ENCODE results near the gene B4GALT5.

The B4GALT5 gene

DNA sequence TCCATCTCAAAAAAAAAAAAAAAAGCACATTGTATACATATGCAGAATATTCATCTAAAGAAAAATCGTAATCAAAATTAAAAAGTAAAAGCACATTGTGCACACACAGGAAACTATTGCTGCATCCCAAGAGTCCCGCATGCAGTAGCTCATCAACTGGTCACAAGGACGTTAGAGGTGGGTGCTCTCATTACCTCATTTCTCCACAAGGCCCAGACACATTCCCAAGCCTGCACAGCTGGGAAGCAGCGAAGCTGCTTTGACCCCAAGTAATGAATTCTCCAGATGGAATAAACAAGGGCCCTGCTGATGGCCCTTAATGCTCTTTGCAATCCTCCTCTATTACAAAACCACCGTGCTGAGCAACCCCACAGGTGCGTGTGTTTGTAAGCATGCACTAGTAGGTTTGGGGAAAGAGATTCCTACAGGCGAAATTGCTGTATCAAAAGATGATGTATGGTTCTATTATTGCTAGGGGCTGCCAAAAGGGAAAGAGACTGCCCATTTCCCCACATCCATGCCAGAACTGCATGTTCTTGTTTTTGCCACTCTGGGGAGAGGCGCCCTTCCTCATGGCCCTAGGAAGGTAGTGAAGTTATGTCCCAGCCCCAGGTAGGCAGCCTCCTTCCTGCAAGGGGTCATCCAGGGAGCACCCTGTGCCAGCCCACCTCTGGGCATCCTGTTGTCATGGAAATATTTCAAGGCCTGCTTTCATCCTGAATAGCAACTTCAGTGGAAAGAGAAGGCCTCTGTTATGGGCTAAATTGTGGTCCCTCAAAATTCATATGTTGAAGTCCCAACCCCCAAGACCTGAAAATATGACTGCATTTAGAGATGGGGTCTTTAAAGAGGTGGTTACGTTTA, 111.1 kb downstream of the B4GALT5 start:
- no peak for DNase-seq

DNA sequence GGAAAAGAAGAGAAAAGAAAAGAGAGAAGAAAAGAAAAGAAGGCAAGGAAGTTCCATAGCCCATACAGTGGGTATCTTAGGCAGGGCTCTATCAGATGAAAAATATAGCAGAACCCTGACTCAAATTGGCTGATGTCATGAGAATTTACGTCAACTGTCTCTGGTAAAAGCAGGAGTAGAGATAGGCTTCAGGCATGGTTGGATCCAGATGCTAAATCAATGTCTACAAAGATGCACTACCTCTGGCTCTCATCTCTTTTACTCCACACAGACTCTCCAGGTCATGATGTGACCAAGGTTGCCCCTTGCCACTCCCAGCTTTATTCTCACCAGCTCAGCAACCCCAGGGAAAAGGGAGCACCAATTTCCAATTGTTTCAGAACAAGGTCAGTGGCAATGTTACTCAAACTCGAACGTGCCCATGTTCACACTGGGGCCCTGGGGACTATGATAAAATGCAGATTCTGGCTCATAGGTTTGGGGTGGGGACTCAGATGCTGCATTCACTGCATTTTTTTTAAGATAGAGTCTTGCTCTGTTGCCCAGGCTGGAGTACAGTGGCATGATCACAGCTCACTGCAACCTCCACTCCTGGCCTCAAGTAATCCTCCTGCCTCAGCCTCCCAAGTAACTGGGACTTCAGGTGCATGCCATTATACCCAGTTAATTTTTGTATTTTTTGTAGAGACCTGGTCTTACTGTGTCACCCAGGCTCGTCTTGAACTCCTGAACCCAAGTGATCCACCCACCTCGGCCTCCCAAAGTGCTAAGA, 112.3 kb downstream of the B4GALT5 start:
- DNase-seq = no peak

DNA sequence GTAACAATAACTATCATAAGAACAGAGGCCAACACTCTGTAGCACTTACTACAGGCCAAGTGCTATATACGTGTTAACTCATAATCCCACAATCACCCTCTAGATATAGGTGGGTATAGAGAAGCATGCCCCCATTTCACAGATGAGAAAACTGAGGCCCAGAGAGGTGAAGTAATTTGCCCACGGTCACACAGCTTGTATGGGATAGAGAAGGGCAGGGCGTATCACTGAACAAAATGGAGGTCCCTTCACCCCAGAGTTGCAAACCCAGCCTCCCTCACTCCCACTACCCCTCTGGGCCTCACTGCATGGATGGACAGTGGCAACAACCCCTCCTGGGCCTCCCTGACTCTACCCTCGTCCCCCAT, 113.9 kb downstream of the B4GALT5 start:
- no peak for DNase-seq

DNA sequence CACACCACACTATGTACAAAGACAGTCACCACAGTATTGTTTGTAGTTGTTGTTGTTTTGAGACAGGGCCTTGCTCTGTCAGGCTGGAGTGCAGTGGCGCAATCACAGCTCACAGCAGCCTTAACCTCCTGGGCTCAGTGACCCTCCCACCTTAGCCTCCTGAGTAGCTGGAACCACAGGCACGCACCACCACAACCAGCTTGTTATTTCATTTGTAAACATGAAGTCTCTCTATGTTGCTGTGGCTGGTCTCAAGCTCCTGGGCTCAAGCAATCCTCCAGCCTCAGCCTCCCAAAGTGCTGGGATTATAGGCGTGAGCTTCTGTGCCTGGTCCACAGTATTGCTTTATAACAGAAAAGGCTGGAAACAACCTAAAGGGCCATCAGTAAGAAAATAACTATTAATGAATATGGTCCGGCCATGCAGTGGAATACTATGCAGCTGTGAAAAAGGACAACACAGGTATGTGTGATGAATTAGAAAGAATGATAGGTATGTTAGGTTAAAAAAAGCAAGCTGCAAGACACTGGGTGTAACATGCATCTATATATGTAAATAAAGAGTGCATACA, 115.8 kb downstream of the B4GALT5 start:
- no peak for DNase-seq

DNA sequence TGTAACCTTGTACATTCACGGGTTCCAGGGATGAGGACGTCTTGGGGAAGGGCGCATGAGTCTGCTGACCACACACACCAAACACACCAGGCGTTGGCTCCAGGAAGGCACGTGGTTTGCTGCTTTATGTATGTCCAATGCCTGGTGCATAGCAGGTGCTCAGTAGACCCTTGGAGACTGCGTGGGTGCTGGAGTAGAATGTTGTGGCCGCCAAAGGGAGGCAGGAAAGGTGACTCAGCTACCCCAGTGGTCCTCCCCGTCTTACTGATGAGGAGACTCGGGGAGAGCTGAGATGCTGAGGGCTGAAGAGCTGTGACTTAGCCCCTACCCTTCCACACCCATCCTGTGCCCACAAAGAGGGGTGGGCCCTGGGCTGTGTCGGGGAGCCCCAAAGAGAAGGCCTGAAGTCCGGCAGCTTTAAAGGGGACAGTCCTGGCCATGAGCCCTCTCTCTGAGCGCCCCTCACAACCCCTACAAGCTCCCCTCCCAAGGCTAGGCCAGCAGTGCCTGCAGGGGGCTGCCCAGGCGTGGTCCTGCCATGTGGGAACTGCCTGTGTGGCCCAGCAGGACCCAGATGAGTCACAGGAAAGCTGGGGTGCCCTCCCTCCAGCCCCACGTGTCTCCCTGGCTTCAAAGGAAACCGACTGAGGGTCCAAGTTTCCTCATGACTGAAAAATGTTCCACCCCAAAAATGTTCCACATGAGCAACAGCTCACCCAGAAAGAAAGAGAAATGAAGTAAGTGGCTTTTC, 117.7 kb downstream of the B4GALT5 start:
- DNase-seq = no peak

DNA sequence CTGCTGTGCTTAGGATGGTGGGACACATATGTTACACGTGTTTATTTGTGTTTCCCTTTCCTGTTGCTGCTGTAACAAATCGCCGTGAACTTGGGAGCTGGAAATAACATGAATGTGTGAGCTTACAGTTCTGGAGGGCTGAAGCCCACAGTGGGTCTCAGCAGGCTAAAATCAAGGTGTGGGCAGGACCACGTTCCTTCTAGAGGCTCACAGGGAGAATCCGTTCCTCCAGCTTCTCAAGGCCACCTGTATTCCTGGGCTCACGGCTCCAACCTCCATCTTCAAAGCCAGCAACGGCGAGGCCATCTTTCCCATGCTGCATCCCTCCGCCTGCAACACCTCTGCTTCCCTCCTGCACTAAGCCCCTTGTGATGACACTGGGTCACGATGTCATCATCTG, 118.3 kb downstream of the B4GALT5 start:
- DNase-seq = no peak

DNA sequence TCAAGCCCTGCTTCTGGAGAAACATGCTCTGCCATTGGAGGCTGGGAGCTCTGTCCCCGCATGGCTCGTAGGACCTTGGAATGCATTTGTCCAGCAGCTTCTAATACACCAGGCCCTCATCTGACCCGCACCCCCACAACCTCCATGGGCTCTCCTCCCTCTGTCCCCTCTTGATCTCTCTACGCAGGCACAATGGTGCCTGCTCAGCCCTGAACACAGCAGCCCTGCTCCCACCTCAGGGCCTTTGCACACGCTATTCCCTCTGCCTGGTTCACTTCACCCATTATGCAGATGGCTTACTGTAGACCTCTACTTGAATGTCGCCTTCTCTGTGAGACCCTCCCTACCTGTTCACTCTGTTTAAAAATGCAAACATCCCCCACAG, 118.8 kb downstream of the B4GALT5 start:
- no peak for DNase-seq

DNA sequence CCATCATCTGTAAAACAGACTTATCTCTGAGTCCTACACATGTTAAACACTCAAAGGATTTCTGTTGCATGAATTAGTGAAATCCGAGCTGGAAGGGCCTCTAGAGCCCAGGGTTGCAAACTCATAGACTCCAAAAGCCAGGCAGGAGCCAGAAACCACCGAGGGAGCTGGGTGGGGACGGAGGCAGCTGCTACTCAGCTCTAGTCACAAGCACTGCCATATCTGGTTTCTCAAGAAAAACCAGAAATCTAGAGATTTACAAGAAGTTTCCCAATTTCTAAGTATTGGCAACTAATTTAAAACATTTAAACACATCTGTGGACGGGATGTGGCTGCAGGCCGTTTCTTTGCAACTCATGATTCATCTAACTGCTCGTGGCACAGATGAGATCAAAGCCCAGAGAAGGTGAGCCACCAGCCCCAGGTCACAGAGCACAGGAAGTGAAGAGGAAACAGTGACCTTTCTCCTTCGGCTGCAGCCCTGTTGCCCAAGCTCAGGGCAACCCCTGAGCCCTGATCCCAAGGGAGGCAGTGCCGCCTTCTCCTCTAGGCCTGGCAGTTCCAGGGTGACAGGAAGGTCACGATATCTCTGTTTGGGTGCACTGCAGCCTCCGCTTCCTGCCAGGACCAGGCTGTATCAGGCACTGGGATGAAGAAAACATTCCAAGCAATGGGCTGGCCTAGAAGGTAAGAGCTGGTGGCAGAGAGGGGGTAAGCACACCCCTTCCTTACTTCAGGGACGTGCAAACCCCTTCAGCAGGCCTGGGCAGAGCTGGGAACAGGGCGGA, 119.3 kb downstream of the B4GALT5 start:
- no peak for DNase-seq

DNA sequence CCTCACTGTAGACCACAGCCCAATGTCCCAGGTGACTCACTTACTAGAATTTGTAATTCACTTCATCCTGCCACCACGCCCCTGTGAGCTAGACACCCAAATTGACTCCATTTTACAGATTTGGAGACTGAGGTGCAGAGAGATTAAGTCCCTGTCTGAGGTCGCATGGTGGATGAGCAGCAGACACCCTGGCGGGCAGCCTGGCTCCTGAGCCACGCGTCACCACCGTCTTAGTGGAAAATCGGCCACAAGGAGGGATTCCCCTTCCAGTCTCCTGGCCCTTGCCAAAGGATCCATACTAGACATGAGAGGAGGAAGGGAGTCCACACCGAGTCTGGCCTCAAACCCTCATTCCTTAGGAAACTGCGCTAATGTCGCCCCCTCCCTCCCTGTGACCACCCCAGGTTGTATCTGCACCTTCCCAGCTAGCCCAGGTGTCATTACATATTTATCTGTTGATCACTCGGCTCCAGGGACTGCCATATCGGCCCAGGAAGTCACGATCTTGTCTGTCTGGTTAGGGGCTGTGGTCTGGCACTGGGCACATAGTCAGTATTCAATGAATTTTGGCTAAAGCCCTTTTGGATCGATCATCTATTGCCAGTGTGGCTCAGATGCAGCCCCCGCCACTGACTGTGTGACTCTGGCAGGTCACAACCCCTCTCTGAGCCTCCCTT, 120.1 kb downstream of the B4GALT5 start:
- DNase-seq = no peak

DNA sequence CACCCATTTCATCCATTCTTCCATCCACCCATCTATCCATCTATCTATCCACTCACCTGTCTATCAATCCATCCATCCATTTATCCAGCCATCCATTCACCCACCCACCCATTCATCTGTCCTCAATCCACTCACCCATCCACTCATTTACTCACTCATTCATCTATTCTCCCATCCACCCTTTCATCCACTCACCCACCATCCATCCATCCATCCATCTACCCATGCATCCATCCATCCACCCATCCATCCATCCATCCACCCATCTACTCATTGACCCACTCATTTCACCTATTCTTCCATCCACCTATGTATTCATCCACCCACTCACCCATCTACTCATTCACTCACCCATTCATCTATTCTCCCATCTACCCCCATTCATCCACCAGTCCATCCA, 121.6 kb downstream of the B4GALT5 start:
- no peak for DNase-seq

DNA sequence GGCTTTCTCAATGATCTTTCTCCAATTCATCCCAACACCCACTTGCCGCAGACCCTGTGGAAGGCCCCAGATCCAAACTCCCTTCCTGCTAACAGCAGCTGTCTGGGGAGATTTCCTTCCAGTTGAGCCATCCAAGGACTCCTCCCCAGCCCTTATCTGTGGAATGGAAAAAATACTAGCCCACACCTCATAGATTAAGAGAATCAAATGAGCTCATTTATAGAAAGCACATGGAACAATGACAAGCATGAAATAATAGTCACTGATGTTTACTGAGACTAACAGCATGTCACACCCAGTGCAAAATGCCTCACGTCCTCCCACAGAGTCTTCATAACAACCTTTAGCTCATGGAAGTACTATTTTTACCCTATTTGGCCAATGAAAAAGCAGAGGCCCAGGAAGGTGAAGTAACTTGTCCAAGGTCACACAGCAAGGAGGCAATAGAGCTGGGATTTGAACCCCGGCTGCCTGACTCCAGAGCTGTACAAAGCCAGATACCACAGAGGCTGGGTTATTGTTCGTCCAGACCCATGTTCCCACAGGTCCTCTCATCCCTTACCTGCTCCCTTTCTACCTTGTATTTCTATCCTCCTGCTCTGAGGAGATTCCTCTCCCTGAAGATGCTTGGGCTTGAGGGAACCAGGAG, 122.3 kb downstream of the B4GALT5 start:
- DNase-seq = no peak

DNA sequence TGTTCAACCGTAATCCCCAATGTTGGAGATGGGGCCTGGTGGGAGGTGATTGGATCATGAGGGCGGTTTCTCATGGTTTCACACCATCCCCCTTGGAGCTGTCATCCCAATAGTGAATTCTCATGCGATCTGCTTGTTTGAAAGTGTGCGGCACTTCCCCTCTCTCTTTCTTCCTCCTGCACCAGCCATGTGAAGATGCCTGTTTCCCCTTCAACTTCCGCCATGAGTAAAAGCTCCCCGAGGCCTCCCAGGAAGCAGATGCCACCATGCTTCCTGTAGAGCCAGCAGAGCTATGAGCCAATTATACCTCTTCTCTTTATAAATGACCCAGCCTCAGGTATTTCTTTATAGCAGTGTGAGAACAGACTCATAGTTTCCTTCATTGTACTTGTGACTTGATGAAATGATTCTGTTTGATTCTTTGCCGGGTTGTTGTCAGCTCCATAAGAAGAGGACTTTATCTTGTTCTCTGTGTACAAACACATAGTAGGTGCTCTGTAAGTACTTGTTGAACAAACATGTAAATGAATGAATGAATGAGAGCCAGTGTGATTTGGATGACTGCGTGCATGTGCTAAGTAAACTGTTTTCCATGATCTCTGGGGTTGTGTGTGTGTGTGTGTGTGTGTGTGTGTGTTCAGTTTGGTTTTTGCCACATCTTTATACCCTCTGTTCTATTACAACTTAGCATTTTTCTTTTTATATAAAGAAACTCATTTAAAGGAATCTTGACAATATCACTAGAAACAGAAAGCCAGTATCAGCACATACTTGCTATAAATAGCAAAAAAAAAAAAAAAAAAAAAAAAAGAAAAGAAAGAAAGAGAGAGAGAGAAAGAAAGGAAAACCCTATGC, 123.3 kb downstream of the B4GALT5 start:
- no peak for DNase-seq

DNA sequence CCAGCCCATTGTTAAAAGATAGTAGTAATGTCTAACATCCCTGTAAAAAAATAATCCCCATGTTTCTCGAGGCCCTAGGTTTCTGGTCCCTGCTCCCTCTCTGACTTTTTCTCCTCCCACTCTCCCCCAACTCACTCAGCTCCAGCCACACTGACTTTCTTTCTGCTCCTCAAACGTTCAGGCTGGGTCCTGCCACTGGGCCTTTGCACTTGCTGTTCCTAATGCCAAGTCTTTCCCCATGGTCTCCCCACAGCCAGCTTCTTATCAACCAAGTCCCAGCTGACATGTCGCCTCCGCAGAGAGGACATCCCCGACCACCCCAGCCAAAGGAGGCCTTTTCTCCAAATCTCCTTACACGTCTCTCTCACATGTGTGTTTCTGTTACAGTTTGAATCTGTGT, 123.9 kb downstream of the B4GALT5 start:
- no peak for DNase-seq

DNA sequence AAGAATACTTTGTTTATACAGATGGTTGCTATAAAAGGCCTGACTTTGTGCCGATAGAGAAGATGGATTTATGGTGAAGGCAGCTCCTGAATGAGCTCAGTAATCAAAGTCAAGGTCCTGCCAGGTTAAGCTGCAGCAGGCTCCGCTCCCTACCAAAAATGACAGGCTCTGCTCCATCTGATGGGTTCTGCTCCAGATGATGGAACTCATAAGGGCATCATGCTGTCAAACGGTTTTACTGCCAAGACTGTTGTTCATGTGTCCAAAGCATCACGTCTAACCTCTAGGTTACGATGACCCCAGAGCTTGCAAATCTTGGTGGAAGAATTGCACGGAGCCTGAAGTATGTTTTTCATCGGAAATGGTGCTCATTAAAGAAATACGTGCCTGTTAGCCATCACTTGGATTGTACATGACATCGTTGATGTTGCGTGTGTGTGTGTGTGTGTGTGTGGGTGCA, 126.5 kb downstream of the B4GALT5 start:
- no peak for DNase-seq

DNA sequence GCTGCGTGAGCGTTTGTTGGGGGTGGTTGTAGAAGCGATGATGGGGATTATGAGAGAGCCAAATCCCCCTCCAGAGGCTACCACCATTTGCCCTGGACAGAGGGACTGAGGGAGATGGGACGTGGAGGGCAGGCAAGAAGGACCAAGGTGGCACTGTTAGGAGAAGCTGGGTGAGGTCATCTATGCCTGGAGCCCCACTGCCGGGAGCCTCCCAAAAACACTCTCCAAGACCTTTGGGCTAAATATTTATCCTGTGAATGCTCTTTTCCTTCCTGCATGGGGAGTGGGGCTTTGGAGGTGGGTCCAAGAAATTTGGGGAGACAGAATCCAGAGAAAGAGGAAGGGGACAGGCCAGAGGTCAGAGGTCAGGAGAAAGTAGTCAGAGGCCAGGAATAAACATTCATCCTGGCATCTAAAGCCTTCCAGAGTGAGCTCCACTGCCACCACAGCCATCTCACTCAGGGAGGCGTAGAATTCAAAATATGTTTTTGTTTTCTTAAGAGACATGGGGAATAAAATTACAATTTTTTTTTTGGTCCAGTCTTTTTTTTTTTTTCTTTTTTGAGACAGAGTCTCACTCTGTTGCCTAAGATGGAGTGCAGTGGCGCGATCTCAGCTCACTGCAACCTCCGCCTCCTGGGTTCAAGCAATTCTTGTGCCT, 128.0 kb downstream of the B4GALT5 start:
- DNase-seq = no peak

DNA sequence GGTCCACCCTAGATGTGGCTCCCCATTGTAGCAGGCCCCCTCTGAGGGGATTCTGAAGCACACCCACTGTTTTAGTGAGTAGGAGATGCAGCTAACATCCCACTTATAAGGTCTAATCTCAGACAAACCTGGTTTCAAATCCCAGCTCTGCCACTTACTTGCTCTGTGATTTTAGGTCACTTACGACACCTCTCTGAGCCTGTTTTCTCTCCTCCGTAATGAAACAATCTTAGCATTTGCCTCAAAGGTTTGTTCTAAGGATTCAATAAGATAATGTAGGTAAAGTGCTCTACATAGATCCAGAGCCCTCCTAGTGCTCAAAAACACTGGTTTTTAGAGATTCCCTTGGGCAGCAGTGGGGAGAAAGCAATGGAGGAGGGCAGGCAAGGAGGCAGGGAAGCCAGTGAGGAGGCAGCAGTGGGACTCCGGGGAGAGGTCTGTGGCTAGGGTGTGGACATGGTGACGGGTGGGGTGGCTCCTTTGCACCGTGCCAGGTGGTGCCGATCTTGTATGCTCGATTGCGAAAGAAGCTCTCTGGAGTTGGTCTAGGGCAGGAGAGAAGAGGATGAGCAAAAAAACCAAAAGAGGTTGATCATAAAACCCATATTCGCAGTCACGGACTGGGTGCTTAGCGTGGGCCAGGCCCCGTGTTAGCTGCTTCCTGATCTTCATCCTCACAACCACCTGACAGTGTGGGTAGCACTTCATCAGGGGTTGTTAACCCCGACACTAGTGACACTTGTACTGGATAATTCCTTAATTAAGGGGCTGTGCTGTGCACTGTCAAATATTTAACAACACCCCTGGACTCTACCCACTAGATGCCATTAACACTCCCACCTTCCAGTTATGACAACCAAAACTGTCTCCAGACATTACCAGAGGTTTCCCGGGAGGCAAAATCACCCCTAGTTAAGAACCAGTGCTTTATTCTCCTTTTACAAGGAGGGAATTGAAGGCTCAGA, 129.0 kb downstream of the B4GALT5 start:
- DNase-seq = peak; percentile 14

DNA sequence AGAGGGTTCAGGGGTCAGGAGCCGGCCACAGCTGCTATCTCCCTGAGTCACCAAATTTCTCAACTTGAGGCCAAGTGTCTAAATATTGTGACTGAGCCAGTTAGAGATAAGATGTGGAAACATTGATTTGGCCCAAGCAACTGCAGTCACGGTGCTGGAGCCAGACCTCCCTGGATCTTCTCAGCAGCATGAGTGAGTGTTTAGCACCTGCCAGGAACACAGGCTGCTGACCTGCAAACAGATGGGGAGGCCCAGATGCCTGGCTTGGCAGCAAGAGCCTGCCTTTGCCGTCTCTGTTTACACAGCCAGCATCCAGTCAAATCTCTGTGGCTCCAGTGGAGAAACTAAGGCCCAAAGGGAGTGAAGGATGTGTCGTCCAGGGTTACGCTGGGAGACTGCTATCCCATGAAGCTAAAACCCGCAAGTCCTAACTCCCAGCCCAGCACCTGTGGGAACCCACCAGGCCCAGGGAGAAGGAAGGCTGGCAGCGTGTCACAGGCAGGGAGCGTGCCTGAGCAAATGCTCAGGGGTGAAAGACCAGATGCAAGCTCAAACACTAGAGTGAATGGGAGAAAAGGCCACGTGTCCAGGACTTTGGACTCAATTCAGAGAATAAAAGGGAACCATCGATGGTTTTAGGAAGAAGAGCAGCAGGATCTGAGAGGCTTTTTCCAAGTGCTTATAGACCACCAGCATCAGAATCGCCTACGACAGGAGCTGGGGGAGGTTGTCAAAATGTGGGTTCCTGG, 129.8 kb downstream of the B4GALT5 start:
- DNase-seq = peak; percentile 78

DNA sequence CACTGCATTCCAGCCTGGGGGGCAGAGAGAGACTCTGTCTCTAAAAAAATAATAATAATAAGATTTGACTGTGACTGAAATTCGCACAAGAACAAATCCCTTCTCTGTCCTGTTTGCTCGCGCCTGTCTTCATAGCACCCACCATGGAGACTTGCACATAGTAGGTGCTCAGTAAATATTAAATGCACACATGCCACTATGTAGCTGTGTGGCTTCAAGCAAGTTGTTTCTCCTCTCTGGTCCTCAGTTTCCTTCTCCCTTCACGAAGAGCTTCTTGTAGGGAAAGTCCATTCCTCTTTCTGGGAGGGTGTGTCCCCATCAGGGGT, 130.4 kb downstream of the B4GALT5 start:
- DNase-seq = no peak

Data from NCI-H69 (cell line).